KBM-7 (cell line): Measurements from ENCODE around the gene STON1.
"Not testable (repeated sequence)": the region's sequence is repeated elsewhere in the genome, so short reads cannot be mapped to it uniquely, and the experiment has no call there.

Experiments used
- DNase-seq: peaks from one replicate; pipeline ENCODE4 v3.0.0-alpha.2; 2015
- in situ Hi-C: fragments of 300-500 bp; cut with MboI; formaldehyde crosslinking; loops from 2 replicates; pipeline ENCODE4 v1.14.3; 2020; ENCODE audit warnings: low sequenced_read_pairs, low pct_unique_long_range_greater_than_20kb, mixed read lengths

Gene STON1

GRCh38 chr2:48562281-48562680, 32.3 kb downstream of the STON1 start:
- in situ Hi-C loops = no loop called here

GRCh38 chr2:48566592-48567310, 36.8 kb downstream of the STON1 start:
- in situ Hi-C loops = no loop called here
- no peak for DNase-seq

More at GRCh38 chr2:48562281-48562680, 32.3 kb downstream of the STON1 start:
- DNase-seq = no peak

- in situ Hi-C loops = no loop called here
Measured at GRCh38 chr2:48567671-48568070, 37.7 kb downstream of the STON1 start.

GRCh38 chr2:48568547-48568946, 38.6 kb downstream of the STON1 start:
- DNase-seq = no peak
- in situ Hi-C loops = no loop called here

More at GRCh38 chr2:48567671-48568070, 37.7 kb downstream of the STON1 start:
- DNase-seq = no peak

- no peak for DNase-seq
- in situ Hi-C loops = no loop called here
Measured at GRCh38 chr2:48569433-48569832, 39.5 kb downstream of the STON1 start.

GRCh38 chr2:48572816-48573215, 42.9 kb downstream of the STON1 start:
- no peak for DNase-seq
- in situ Hi-C loops = no loop called here

- in situ Hi-C loops = no loop called here
- peak; percentile 40 for DNase-seq
Measured at GRCh38 chr2:48574353-48575287, 44.7 kb downstream of the STON1 start.

- in situ Hi-C loops = no loop called here
- DNase-seq = peak; percentile 57
Measured at GRCh38 chr2:48578313-48578712, 48.4 kb downstream of the STON1 start.

GRCh38 chr2:48583961-48584360, 54.0 kb downstream of the STON1 start:
- in situ Hi-C loops = no loop called here
- no peak for DNase-seq

GRCh38 chr2:48584551-48584950, 54.6 kb downstream of the STON1 start:
- DNase-seq = no peak
- in situ Hi-C loops = no loop called here

- in situ Hi-C loops = no loop called here
- no peak for DNase-seq
Measured at GRCh38 chr2:48586433-48586832, 56.5 kb downstream of the STON1 start.

- in situ Hi-C loops = no loop called here
Measured at GRCh38 chr2:48587560-48587959, 57.6 kb downstream of the STON1 start.

GRCh38 chr2:48587961-48588360, 58.0 kb downstream of the STON1 start:
- no peak for DNase-seq
- in situ Hi-C loops = no loop called here

More at GRCh38 chr2:48587560-48587959, 57.6 kb downstream of the STON1 start:
- no peak for DNase-seq

- in situ Hi-C loops = no loop called here
- no peak for DNase-seq
Measured at GRCh38 chr2:48588745-48589144, 58.8 kb downstream of the STON1 start.

- in situ Hi-C loops = no loop called here
- DNase-seq = peak; percentile 54
Measured at GRCh38 chr2:48589170-48589767, 59.3 kb downstream of the STON1 start.

- in situ Hi-C loops = no loop called here
Measured at GRCh38 chr2:48590017-48590416, 60.1 kb downstream of the STON1 start.

GRCh38 chr2:48592067-48592466, 62.1 kb downstream of the STON1 start:
- in situ Hi-C loops = no loop called here
- no peak for DNase-seq

More at GRCh38 chr2:48590017-48590416, 60.1 kb downstream of the STON1 start:
- DNase-seq = no peak

GRCh38 chr2:48596751-48597150, 66.8 kb downstream of the STON1 start:
- DNase-seq, in situ Hi-C loops: not testable (repeated sequence)

- no peak for DNase-seq
- in situ Hi-C loops = no loop called here
Measured at GRCh38 chr2:48597492-48597891, 67.5 kb downstream of the STON1 start.
